ENCODE data around the gene RAB4A. TPM values are rescaled to one million over a fixed set of nuclear protein-coding genes. Genes with fewer than 3 reads are reported as not detected.

RAB4A gene
- polyA plus RNA-seq, 2 of the 4 experiments (the other 2 are of a cell fraction), result 31.5 to 38.4 TPM

DNA sequence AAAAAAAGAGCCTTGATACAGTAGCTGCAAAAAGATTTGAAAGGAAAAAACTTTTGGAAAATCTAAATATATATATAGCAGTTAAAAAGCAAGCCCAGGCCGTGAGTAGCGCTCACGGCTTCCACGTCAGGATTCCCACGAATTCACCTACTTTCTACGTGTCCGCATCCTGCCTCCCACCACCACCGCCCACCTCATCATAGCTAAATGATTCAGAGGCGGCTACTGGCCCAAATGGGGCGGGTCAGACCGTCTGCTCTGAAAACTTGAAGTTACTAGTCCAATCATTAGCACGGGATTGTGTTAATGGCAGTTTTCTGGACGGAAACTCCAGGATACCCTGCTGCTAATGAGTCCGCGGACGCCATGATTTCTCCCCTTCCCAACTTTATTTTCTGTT is 73.2 kb downstream of the RAB4A start (continued):
- TF ChIP-seq, protein P1, sequence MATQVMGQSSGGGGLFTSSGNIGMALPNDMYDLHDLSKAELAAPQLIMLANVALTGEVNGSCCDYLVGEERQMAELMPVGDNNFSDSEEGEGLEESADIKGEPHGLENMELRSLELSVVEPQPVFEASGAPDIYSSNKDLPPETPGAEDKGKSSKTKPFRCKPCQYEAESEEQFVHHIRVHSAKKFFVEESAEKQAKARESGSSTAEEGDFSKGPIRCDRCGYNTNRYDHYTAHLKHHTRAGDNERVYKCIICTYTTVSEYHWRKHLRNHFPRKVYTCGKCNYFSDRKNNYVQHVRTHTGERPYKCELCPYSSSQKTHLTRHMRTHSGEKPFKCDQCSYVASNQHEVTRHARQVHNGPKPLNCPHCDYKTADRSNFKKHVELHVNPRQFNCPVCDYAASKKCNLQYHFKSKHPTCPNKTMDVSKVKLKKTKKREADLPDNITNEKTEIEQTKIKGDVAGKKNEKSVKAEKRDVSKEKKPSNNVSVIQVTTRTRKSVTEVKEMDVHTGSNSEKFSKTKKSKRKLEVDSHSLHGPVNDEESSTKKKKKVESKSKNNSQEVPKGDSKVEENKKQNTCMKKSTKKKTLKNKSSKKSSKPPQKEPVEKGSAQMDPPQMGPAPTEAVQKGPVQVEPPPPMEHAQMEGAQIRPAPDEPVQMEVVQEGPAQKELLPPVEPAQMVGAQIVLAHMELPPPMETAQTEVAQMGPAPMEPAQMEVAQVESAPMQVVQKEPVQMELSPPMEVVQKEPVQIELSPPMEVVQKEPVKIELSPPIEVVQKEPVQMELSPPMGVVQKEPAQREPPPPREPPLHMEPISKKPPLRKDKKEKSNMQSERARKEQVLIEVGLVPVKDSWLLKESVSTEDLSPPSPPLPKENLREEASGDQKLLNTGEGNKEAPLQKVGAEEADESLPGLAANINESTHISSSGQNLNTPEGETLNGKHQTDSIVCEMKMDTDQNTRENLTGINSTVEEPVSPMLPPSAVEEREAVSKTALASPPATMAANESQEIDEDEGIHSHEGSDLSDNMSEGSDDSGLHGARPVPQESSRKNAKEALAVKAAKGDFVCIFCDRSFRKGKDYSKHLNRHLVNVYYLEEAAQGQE (IDR thresholded peaks at IDR 0.05), result no peak
- TF ChIP-seq, protein P2, sequence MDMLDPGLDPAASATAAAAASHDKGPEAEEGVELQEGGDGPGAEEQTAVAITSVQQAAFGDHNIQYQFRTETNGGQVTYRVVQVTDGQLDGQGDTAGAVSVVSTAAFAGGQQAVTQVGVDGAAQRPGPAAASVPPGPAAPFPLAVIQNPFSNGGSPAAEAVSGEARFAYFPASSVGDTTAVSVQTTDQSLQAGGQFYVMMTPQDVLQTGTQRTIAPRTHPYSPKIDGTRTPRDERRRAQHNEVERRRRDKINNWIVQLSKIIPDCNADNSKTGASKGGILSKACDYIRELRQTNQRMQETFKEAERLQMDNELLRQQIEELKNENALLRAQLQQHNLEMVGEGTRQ (IDR thresholded peaks at IDR 0.05), result no peak
- TF ChIP-seq FOXS1 (CRISPR knock-in tag; IDR thresholded peaks at IDR 0.05), result no peak
- no peak for TF ChIP-seq NPAS2 (CRISPR knock-in tag; IDR thresholded peaks at IDR 0.05; ENCODE audit: borderline replicate concordance)
- TF ChIP-seq, protein P3, sequence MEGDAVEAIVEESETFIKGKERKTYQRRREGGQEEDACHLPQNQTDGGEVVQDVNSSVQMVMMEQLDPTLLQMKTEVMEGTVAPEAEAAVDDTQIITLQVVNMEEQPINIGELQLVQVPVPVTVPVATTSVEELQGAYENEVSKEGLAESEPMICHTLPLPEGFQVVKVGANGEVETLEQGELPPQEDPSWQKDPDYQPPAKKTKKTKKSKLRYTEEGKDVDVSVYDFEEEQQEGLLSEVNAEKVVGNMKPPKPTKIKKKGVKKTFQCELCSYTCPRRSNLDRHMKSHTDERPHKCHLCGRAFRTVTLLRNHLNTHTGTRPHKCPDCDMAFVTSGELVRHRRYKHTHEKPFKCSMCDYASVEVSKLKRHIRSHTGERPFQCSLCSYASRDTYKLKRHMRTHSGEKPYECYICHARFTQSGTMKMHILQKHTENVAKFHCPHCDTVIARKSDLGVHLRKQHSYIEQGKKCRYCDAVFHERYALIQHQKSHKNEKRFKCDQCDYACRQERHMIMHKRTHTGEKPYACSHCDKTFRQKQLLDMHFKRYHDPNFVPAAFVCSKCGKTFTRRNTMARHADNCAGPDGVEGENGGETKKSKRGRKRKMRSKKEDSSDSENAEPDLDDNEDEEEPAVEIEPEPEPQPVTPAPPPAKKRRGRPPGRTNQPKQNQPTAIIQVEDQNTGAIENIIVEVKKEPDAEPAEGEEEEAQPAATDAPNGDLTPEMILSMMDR (IDR thresholded peaks at IDR 0.05), result no peak
- TF ChIP-seq, protein P4, sequence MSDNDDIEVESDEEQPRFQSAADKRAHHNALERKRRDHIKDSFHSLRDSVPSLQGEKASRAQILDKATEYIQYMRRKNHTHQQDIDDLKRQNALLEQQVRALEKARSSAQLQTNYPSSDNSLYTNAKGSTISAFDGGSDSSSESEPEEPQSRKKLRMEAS (IDR thresholded peaks at IDR 0.05), result no peak

DNA sequence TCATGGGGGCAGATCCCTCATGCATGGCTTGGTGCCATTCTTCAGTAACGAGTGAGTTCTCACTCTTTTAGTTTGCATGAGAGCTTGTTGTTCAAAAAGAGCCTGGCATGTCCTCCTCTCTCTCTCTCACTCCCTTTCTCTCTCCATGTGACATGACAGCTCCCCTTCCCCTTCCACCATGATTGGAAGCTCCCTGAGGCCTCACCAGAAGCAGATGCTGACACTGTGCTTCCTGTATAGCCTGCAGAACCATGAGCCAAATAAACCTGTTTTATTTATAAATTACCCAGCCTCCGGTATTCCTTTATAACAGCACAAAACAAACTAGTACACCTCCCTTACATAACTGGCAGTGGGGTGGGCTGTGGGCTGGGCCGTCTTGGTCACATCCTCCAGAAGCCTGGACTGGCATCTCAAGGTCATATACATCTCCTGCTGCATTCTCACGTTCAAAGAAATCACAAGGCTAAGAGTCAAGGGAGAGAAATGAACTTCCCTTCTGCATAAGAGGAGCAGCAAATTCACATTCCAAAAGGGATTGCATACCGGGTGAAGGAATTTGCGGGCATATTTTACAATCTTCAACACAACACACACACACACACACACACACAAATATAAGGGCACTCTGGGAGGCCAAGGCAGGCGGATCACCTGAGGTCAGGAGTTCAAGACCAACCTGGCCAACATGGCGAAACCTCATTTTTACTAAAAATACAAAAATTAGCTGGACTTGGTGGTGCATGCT is 74.2 kb downstream of the RAB4A start:
- DNase-seq (ENCODE audit: low read depth in 1 of 2, low spot score in 1 of 2) (no peak), FAIRE-seq (no peak)
- WGBS (ENCODE audit: missing lambda C conversion rate), result 65% methylated on average over 8 of the region's 8 CpGs

More for the DNA sequence above, 74.2 kb downstream of the RAB4A start:
- TF ChIP-seq SREBF2 (IDR thresholded peaks at IDR 0.05) (no peak), CBX8 (IDR thresholded peaks at IDR 0.05) (no peak), EHMT2 (IDR thresholded peaks at IDR 0.05; ENCODE audit: low read depth) (no peak), POLR2AphosphoS2 (conservative IDR thresholded peaks at IDR 0.05; ENCODE audit: low read length) (no peak), CHD4 (IDR thresholded peaks at IDR 0.05; ENCODE audit: borderline replicate concordance) (no peak), HDAC2 (IDR thresholded peaks at IDR 0.05) (no peak), CHD2 (IDR thresholded peaks at IDR 0.05; ENCODE audit: low read length, partially characterized antibody) (no peak)
- TF ChIP-seq, protein P1 (IDR thresholded peaks at IDR 0.05), result no peak
- TF ChIP-seq, protein P5, sequence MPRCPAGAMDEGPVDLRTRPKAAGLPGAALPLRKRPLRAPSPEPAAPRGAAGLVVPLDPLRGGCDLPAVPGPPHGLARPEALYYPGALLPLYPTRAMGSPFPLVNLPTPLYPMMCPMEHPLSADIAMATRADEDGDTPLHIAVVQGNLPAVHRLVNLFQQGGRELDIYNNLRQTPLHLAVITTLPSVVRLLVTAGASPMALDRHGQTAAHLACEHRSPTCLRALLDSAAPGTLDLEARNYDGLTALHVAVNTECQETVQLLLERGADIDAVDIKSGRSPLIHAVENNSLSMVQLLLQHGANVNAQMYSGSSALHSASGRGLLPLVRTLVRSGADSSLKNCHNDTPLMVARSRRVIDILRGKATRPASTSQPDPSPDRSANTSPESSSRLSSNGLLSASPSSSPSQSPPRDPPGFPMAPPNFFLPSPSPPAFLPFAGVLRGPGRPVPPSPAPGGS (IDR thresholded peaks at IDR 0.05), result no peak
- no peak for ATAC-seq
- H3K27ac ChIP-seq, result no peak overlapping the region
- H3K4me3 ChIP-seq, result no peak overlapping the region
- 0 out of 3 replicates have a peak, but pooled peaks cover 8% of the 10 kb centered on the region for H3K4me1 ChIP-seq
- POLR2A ChIA-PET, result no interaction called here
- H3K4me2 ChIP-seq, result no peak overlapping the region
- CTCF ChIA-PET, result interaction anchor here (0.6 to 2.8 kb wide), 3 partner anchors 29 to 718 kb away, joined by 3 to 8 read pairs (median 4); no protein-coding TSS in a partner anchor
- H3K9me3 ChIP-seq, result no peaks in the 10 kb centered on the region

Measured in A549 (cell line).